SK-N-MC (cell line): Measurements from ENCODE around the gene RPLP2.
A peak's percentile ranks its signal among the peaks of the same experiment; 100 is the strongest.

Experiments used
- DNase-seq: peaks from one replicate; pipeline ENCODE4 v3.0.0-alpha.2; 2011; ENCODE audit warnings: low read depth, low spot score
- H3K27ac ChIP-seq: fragments of 200-600 bp; sonication (generic); 2 replicates; pipeline ENCODE4 v1.5.1; 2016; ENCODE audit warnings: mixed run types
- H3K36me3 ChIP-seq: fragments of 200-600 bp; sonication (generic); 2 replicates; pipeline ENCODE4 v1.6.1; 2017; ENCODE audit warnings: antibody characterized with exemption, low read length, mixed read lengths; ENCODE audit not compliant: insufficient read depth
- H3K4me3 ChIP-seq: fragments of 200-600 bp; sonication (generic); 2 replicates; pipeline ENCODE4 v1.5.1; 2016
- H3K9ac ChIP-seq: fragments of 200-600 bp; sonication (generic); 2 replicates; pipeline ENCODE4 v1.8.0; 2017; ENCODE audit warnings: mixed run types, mixed read lengths; ENCODE audit not compliant: insufficient read length
- H3K9me3 ChIP-seq: fragments of 200-600 bp; sonication (generic); 2 replicates; pipeline ENCODE4 v1.6.1; 2017; ENCODE audit warnings: low read depth, mild to moderate bottlenecking, antibody characterized with exemption, low read length, moderate library complexity, mixed read lengths
- EZH2 ChIP-seq: fragments of 200-600 bp; sonication (generic); IDR thresholded peaks from one replicate; pipeline ENCODE4 v1.6.1; 2017; ENCODE audit warnings: antibody characterized with exemption
- FOXP2 ChIP-seq: optimal IDR thresholded peaks from 2 replicates; pipeline ENCODE3; 2011; ENCODE audit warnings: mild to moderate bottlenecking, moderate library complexity; ENCODE audit not compliant: insufficient read depth; ENCODE audit errors: extremely low read length, control extremely low read depth
- POLR2AphosphoS5 ChIP-seq: IDR thresholded peaks from 2 replicates; pipeline ENCODE4 v1.6.1; 2012; ENCODE audit warnings: mild to moderate bottlenecking, low read depth, low read length, borderline replicate concordance

Gene RPLP2

GRCh38 chr11:772429-773390 is 37.1 kb upstream of the RPLP2 start:
- Histone ChIP-seq H3K36me3 (peaks cover 40% of the 10 kb centered on the region; the same call in 1 of the 2 replicates), H3K9me3 (no peaks in the 10 kb centered on the region), H3K4me3 (no peak overlapping the region), H3K27ac (no peak overlapping the region), H3K9ac (no peak overlapping the region)
- TF ChIP-seq FOXP2 = no peak
- no peak for TF ChIP-seq POLR2AphosphoS5
- TF ChIP-seq EZH2 = no peak
- DNase-seq = no peak

- no peak for DNase-seq
- TF ChIP-seq EZH2 (no peak), POLR2AphosphoS5 (no peak), FOXP2 (no peak)
- Histone ChIP-seq H3K9me3 (no peaks in the 10 kb centered on the region), H3K27ac (no peak overlapping the region), H3K4me3 (no peak overlapping the region), H3K36me3 (peaks cover 40% of the 10 kb centered on the region; the same call in 1 of the 2 replicates), H3K9ac (no peak overlapping the region)
These were observed 36.3 kb upstream of the RPLP2 start for GRCh38 chr11:773425-773824.

GRCh38 chr11:773830-774229 is 35.9 kb upstream of the RPLP2 start:
- no peak for DNase-seq
- H3K9ac ChIP-seq = no peak overlapping the region
- no peaks in the 10 kb centered on the region for H3K9me3 ChIP-seq
- H3K27ac ChIP-seq = no peak overlapping the region
- no peak overlapping the region for H3K4me3 ChIP-seq
- peaks cover 40% of the 10 kb centered on the region; the same call in 1 of the 2 replicates for H3K36me3 ChIP-seq
- TF ChIP-seq FOXP2 = no peak
- TF ChIP-seq POLR2AphosphoS5 = no peak
- no peak for TF ChIP-seq EZH2

GRCh38 chr11:774873-775592 is 34.7 kb upstream of the RPLP2 start:
- Histone ChIP-seq H3K9ac (no peak overlapping the region), H3K4me3 (no peak overlapping the region), H3K36me3 (peaks cover 37% of the 10 kb centered on the region; the same call in 1 of the 2 replicates), H3K9me3 (no peaks in the 10 kb centered on the region), H3K27ac (no peak overlapping the region)
- TF ChIP-seq FOXP2 = no peak
- TF ChIP-seq POLR2AphosphoS5 = no peak
- TF ChIP-seq EZH2 = no peak
- no peak for DNase-seq

GRCh38 chr11:776263-776560 is 33.6 kb upstream of the RPLP2 start:
- Histone ChIP-seq H3K27ac (no peak overlapping the region), H3K36me3 (peaks cover 26% of the 10 kb centered on the region; the same call in 1 of the 2 replicates)
- no peak for TF ChIP-seq FOXP2
- TF ChIP-seq POLR2AphosphoS5 = no peak
- no peak for TF ChIP-seq EZH2

GRCh38 chr11:776561-777287 is 33.0 kb upstream of the RPLP2 start:
- TF ChIP-seq FOXP2 = no peak
- no peak for TF ChIP-seq EZH2
- TF ChIP-seq POLR2AphosphoS5 = peak; percentile 46; the same call in 1 of the 2 replicates
- Histone ChIP-seq H3K4me3 (peak overlapping the region; percentile 94), H3K9ac (peak overlapping the region; percentile 93), H3K36me3 (peaks cover 20% of the 10 kb centered on the region; the same call in 1 of the 2 replicates), H3K9me3 (no peaks in the 10 kb centered on the region), H3K27ac (peak overlapping the region; percentile 70; the same call in 1 of the 2 replicates)
- DNase-seq = no peak

More at GRCh38 chr11:776263-776560, 33.6 kb upstream of the RPLP2 start:
- DNase-seq = no peak
- no peaks in the 10 kb centered on the region for H3K9me3 ChIP-seq
- H3K9ac ChIP-seq = peak overlapping the region; percentile 91
- H3K4me3 ChIP-seq = peak overlapping the region; percentile 94

GRCh38 chr11:777288-778255 is 32.2 kb upstream of the RPLP2 start, which contains the start of gene GATD1:
TSS of gene GATD1 (minus strand) at chr11:777487. CDS start at chr11:777462, 25 bp downstream.
- peak within 1 kb of the TSS; percentile 94 for H3K4me3 ChIP-seq
- peak within 1 kb of the TSS; percentile 70; the same call in 1 of the 2 replicates for H3K27ac ChIP-seq
- no peak for DNase-seq
- H3K9me3 ChIP-seq = no peaks in the 10 kb centered on the region
- H3K36me3 ChIP-seq = peaks cover 18% of the 10 kb centered on the region; the same call in 1 of the 2 replicates
- TF ChIP-seq EZH2 = no peak
- TF ChIP-seq POLR2AphosphoS5 = peak; percentile 84
- TF ChIP-seq FOXP2 = peak; percentile 11
- peak within 1 kb of the TSS; percentile 93 for H3K9ac ChIP-seq
